IPS-18a (cell line): ENCODE data around the gene SMIM8.
"Not testable (repeated sequence)": the region's sequence is repeated elsewhere in the genome, so short reads cannot be mapped to it uniquely, and the experiment has no call there.

Experiments
- H3K27ac ChIP-seq: one replicate; pipeline ENCODE4 v1.5.1; 2013; ENCODE audit warnings: low read length
- H3K27me3 ChIP-seq: one replicate; pipeline ENCODE4 v1.6.1; 2013; ENCODE audit warnings: mild to moderate bottlenecking, low read length; ENCODE audit not compliant: control insufficient read depth, insufficient read depth
- H3K36me3 ChIP-seq: one replicate; pipeline ENCODE4 v1.6.1; 2013; ENCODE audit warnings: low read depth, low read length; ENCODE audit not compliant: control insufficient read depth
- H3K4me1 ChIP-seq: one replicate; pipeline ENCODE4 v1.6.1; 2013; ENCODE audit warnings: low read depth, low read length; ENCODE audit not compliant: control insufficient read depth
- H3K4me3 ChIP-seq: one replicate; pipeline ENCODE4 v1.5.1; 2013; ENCODE audit warnings: low read length
- H3K9ac ChIP-seq: one replicate; pipeline ENCODE4 v1.6.1; 2013; ENCODE audit warnings: mild to moderate bottlenecking, low read length, moderate library complexity
- H3K9me3 ChIP-seq: one replicate; pipeline ENCODE4 v1.6.1; 2013; ENCODE audit warnings: low read depth, low read length; ENCODE audit not compliant: control insufficient read depth

Gene SMIM8

DNA sequence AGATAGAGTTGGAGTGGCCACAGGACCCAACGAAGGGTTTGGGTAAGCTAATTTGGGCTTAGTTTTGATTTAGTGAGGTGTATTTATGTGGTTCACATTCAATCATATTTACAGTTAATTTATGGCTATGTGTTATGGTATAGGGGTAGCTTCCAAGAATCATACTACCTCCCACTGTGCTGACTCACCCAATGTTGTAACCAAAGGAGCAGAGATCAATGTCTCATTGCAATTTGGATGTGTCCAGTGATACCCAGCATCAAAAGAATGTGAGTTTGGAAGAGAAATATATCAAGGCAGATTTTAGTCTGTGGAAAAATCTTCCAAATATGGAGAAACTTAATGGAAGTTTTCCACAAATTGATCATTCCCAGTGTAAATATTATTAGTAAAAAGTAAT lies 25.3 kb upstream of the SMIM8 start:
- Histone ChIP-seq H3K4me1 (no peaks in the 10 kb centered on the region), H3K9me3 (no peaks in the 10 kb centered on the region), H3K27me3 (no peaks in the 10 kb centered on the region), H3K36me3 (no peaks in the 10 kb centered on the region), H3K27ac (no peak overlapping the region), H3K4me3 (no peak overlapping the region), H3K9ac (no peak overlapping the region)

DNA sequence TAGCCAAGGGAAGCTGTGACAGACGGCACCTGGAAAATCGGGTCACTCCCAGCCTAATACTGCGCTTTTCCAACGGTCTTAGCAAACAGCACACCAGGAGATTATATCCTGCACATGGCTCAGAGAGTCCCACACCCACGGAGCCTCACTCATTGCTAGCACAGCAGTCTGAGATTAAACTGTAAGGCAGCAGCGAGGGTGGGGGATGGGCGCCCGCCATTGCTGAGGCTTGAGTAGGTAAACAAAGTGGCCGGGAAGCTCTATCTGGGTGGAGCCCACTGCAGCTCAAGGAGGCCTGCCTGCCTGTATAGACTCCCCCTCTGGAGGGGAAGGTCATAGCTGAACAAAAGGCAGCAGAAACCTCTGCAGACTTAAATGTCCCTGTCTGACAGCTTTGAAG lies 21.1 kb upstream of the SMIM8 start:
- not testable (repeated sequence) for H3K9ac ChIP-seq, H3K4me1 ChIP-seq, H3K36me3 ChIP-seq, H3K27ac ChIP-seq, H3K4me3 ChIP-seq, H3K27me3 ChIP-seq, H3K9me3 ChIP-seq

- Histone ChIP-seq H3K4me1 (no peaks in the 10 kb centered on the region), H3K27me3 (no peaks in the 10 kb centered on the region)
Observed at GRCh38 chr6:87308970-87309369, 13.4 kb upstream of the SMIM8 start.

GRCh38 chr6:87312860-87313259 lies 9.5 kb upstream of the SMIM8 start:
- H3K9ac ChIP-seq = no peak overlapping the region
- no peaks in the 10 kb centered on the region for H3K9me3 ChIP-seq
- H3K4me1 ChIP-seq = no peaks in the 10 kb centered on the region
- H3K27me3 ChIP-seq = no peaks in the 10 kb centered on the region
- H3K4me3 ChIP-seq = no peak overlapping the region
- no peaks in the 10 kb centered on the region for H3K36me3 ChIP-seq
- H3K27ac ChIP-seq = no peak overlapping the region

More at GRCh38 chr6:87308970-87309369, 13.4 kb upstream of the SMIM8 start:
- no peaks in the 10 kb centered on the region for H3K9me3 ChIP-seq
- no peak overlapping the region for H3K9ac ChIP-seq
- no peaks in the 10 kb centered on the region for H3K36me3 ChIP-seq
- H3K4me3 ChIP-seq = no peak overlapping the region
- no peak overlapping the region for H3K27ac ChIP-seq

DNA sequence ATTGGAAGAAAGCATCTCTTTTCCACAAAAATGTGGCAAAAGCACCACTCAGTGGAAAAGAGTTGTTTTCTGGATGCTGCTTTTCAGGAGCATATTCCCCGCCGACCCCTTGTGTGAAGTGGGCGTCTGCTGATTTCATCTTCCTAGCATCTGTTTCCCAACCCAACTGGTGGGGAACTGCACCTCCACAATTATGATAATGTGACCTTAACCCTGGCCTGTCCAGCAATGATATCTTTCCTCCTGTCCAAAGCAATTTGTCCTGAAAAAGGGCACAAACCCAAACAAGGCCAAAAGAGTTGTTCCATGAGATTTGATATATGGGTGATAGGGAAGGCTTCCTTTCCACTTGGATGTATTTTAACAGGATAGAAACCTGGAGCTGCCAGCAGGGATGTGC lies 7.3 kb upstream of the SMIM8 start:
- Histone ChIP-seq H3K4me1 (no peaks in the 10 kb centered on the region), H3K36me3 (no peaks in the 10 kb centered on the region), H3K4me3 (no peak overlapping the region), H3K9ac (no peak overlapping the region), H3K27ac (no peak overlapping the region), H3K9me3 (no peaks in the 10 kb centered on the region), H3K27me3 (no peaks in the 10 kb centered on the region)

- Histone ChIP-seq H3K9ac (no peak overlapping the region), H3K4me1 (peaks cover 4% of the 10 kb centered on the region), H3K27me3 (no peaks in the 10 kb centered on the region), H3K27ac (no peak overlapping the region), H3K4me3 (no peak overlapping the region), H3K36me3 (no peaks in the 10 kb centered on the region), H3K9me3 (no peaks in the 10 kb centered on the region)
Observed at GRCh38 chr6:87319271-87319987, 3.0 kb upstream of the SMIM8 start.

- H3K4me1 ChIP-seq, H3K27me3 ChIP-seq, H3K27ac ChIP-seq, H3K4me3 ChIP-seq, H3K9ac ChIP-seq, H3K36me3 ChIP-seq, H3K9me3 ChIP-seq: not testable (repeated sequence)
Observed at GRCh38 chr6:87323880-87324279, 1.5 kb downstream of the SMIM8 start.

GRCh38 chr6:87330961-87331360 lies 8.6 kb downstream of the SMIM8 start:
- Histone ChIP-seq H3K9me3 (no peaks in the 10 kb centered on the region), H3K36me3 (no peaks in the 10 kb centered on the region), H3K27me3 (no peaks in the 10 kb centered on the region), H3K9ac (no peak overlapping the region), H3K4me3 (no peak overlapping the region), H3K27ac (no peak overlapping the region), H3K4me1 (peaks cover 4% of the 10 kb centered on the region)

GRCh38 chr6:87333033-87333432 lies 10.6 kb downstream of the SMIM8 start:
- H3K27me3 ChIP-seq = no peaks in the 10 kb centered on the region
- H3K36me3 ChIP-seq = no peaks in the 10 kb centered on the region
- no peak overlapping the region for H3K4me3 ChIP-seq
- H3K9me3 ChIP-seq = no peaks in the 10 kb centered on the region
- H3K27ac ChIP-seq = no peak overlapping the region
- H3K4me1 ChIP-seq = peaks cover 11% of the 10 kb centered on the region
- H3K9ac ChIP-seq = no peak overlapping the region

- Histone ChIP-seq H3K9ac (no peak overlapping the region), H3K36me3 (no peaks in the 10 kb centered on the region), H3K9me3 (no peaks in the 10 kb centered on the region), H3K27ac (no peak overlapping the region), H3K4me3 (no peak overlapping the region), H3K4me1 (peaks cover 11% of the 10 kb centered on the region), H3K27me3 (no peaks in the 10 kb centered on the region)
Observed at GRCh38 chr6:87333591-87334181, 11.3 kb downstream of the SMIM8 start.

DNA sequence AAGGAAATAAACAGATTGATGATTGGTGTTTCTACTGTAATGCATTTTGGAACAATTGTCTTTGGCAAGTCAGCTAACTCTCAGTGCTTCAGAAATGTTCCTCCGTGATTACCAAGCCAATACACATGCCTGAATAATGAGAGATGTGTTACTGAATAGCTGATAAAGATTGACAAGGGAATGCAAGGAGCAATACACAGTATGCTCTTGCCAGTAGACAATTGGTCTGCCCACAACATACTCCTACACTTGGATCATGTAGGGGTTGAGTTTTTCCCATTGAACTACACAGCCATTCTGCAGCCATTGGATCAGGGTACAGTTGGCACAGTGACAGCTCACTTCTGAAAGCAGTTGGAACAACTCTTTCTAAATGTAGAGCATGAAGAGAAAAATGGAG lies 12.3 kb downstream of the SMIM8 start:
- no peak overlapping the region for H3K9ac ChIP-seq
- no peaks in the 10 kb centered on the region for H3K27me3 ChIP-seq

DNA sequence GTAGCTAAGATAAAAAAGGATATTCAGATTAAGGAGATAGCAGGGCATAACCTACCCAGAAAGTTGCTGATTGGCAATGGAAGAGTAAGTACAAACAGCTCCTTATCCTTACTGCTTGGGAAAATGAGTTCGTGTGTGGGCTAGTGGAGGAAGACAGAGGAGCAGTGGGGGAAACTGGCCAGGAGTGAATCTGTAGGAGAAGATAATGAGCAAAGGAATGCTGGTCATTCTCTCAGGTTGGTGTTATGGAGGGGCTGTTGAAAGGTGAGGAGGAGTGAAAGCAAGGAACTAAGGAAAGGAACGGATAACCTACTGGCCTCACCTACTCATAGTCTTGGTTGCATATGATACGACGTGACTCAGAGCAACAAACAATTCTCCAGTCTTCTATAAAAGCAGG lies 14.0 kb downstream of the SMIM8 start:
- H3K9ac ChIP-seq = no peak overlapping the region
- peaks cover 11% of the 10 kb centered on the region for H3K4me1 ChIP-seq
- H3K27ac ChIP-seq = no peak overlapping the region
- H3K36me3 ChIP-seq = no peaks in the 10 kb centered on the region
- no peak overlapping the region for H3K4me3 ChIP-seq
- no peaks in the 10 kb centered on the region for H3K27me3 ChIP-seq
- H3K9me3 ChIP-seq = no peaks in the 10 kb centered on the region

More for the DNA sequence above, 12.3 kb downstream of the SMIM8 start:
- Histone ChIP-seq H3K4me1 (peaks cover 11% of the 10 kb centered on the region), H3K27ac (no peak overlapping the region), H3K36me3 (no peaks in the 10 kb centered on the region), H3K4me3 (no peak overlapping the region), H3K9me3 (no peaks in the 10 kb centered on the region)
